Kidney epithelial cell (primary cell): ENCODE measurements around the gene C1QTNF9. TPM values are rescaled to one million over a fixed set of nuclear protein-coding genes. Genes with fewer than 3 reads are reported as not detected.
"Not testable (repeated sequence)": the region's sequence is repeated elsewhere in the genome, so short reads cannot be mapped to it uniquely, and the experiment has no call there.

Experiments used
- DNase-seq: peaks from one replicate; pipeline ENCODE4 v3.0.0-alpha.2; 2010; ENCODE audit warnings: low read depth
- H3K27me3 ChIP-seq: 2 replicates; pipeline ENCODE4 v1.6.0; 2011; ENCODE audit warnings: low read length; ENCODE audit not compliant: control insufficient read depth, insufficient read depth
- H3K36me3 ChIP-seq: 2 replicates; pipeline ENCODE4 v1.5.1; 2011; ENCODE audit warnings: low read length; ENCODE audit not compliant: control insufficient read depth, insufficient read depth
- H3K4me3 ChIP-seq: 2 replicates; pipeline ENCODE4 v1.5.1; 2011; ENCODE audit warnings: low read depth, mild to moderate bottlenecking, control low read depth, low read length
- CTCF ChIP-seq: IDR thresholded peaks from 2 replicates; pipeline ENCODE4 v1.5.1; 2011; ENCODE audit warnings: mild to moderate bottlenecking, moderate library complexity, low read length, control low read depth, inconsistent platforms; ENCODE audit not compliant: insufficient read depth, poor library complexity, severe bottlenecking
- total RNA-seq: library from RNA; depleted of rRNA; stranded (reverse); fragments of >200 nt; gene quantifications from 2 replicates; pipeline ENCODE4 v1.2.3, GENCODE V29; 2015

Gene C1QTNF9
- total RNA-seq, 1 donor from 2014 or later: not detected

- no peak overlapping the region for H3K4me3 ChIP-seq
- H3K36me3 ChIP-seq: no peaks in the 10 kb centered on the region
- H3K27me3 ChIP-seq: no peaks in the 10 kb centered on the region
- no peak for DNase-seq
- no peak for TF ChIP-seq CTCF
Observed at GRCh38 chr13:24353736-24354135, 44.4 kb downstream of the C1QTNF9 start.

- DNase-seq: no peak
- H3K36me3 ChIP-seq: no peaks in the 10 kb centered on the region
- H3K27me3 ChIP-seq: no peaks in the 10 kb centered on the region
- no peak overlapping the region for H3K4me3 ChIP-seq
- no peak for TF ChIP-seq CTCF
Observed at GRCh38 chr13:24355103-24355502, 45.7 kb downstream of the C1QTNF9 start.

- no peak overlapping the region for H3K4me3 ChIP-seq
- no peaks in the 10 kb centered on the region for H3K27me3 ChIP-seq
- no peak for DNase-seq
- H3K36me3 ChIP-seq: no peaks in the 10 kb centered on the region
- no peak for TF ChIP-seq CTCF
Observed at GRCh38 chr13:24356270-24356669, 46.9 kb downstream of the C1QTNF9 start.

GRCh38 chr13:24356837-24357236 lies 47.5 kb downstream of the C1QTNF9 start:
- no peak for DNase-seq
- Histone ChIP-seq H3K4me3 (no peak overlapping the region), H3K36me3 (no peaks in the 10 kb centered on the region), H3K27me3 (no peaks in the 10 kb centered on the region)
- no peak for TF ChIP-seq CTCF

GRCh38 chr13:24357756-24358155 lies 48.4 kb downstream of the C1QTNF9 start:
- no peak overlapping the region for H3K4me3 ChIP-seq
- no peak for DNase-seq
- H3K27me3 ChIP-seq: no peaks in the 10 kb centered on the region
- H3K36me3 ChIP-seq: no peaks in the 10 kb centered on the region
- TF ChIP-seq CTCF: no peak

- not testable (repeated sequence) for H3K27me3 ChIP-seq, DNase-seq, H3K4me3 ChIP-seq, H3K36me3 ChIP-seq
Observed at GRCh38 chr13:24358836-24359235, 49.5 kb downstream of the C1QTNF9 start.
